Hepatic stellate cell (primary cell): Measurements from ENCODE around the gene PIK3C3.
"Not testable (repeated sequence)": the region's sequence is repeated elsewhere in the genome, so short reads cannot be mapped to it uniquely, and the experiment has no call there.

Source experiments
- DNase-seq: peaks from one replicate; pipeline ENCODE4 v3.0.0; 2011; ENCODE audit warnings: low spot score

The PIK3C3 gene

GRCh38 chr18:41965634-41966255, 10.7 kb downstream of the PIK3C3 start:
- DNase-seq, result no peak

DNA sequence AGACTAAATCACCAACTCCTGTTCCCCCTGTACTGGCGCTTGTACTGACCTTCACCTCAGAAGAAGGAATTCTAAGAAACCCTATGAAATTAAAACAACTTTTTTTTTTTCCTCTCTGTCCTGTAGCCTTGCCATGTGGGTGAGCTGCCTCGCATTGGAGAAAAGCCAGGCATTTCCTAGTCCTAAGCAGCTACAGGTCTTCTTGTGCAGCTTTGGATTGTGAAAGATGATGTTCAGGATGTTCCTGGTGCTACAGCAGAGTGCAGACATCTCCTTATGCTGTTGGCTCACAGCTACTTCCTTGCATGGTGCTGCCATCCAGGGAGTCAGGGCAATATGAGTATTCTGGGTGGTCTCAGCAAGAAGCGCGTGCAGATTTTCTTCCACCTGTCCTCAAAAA, 11.9 kb downstream of the PIK3C3 start:
- DNase-seq, result no peak

DNA sequence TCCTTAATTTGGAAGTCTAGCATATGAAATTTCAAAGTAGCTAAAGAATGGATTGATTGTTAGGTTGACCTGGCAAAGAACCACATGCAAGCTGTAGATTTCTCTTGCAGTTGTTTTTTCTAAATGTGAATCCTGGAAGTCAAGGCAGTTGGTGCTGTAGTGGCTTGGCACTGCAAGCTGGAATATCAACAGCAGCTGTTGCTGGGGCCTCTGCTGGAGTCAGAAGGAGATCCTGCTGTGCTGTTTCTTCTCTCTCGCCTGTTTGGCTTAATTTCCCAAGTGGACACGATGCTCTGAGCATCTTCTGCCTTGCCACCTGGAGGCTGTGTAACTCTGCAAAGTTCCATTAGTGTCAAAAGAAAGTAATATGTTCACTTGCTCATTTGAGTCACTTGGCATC, 12.6 kb downstream of the PIK3C3 start:
- DNase-seq, result no peak

- DNase-seq, result no peak
Measured at GRCh38 chr18:41969881-41970280, 14.8 kb downstream of the PIK3C3 start.

- no peak for DNase-seq
Measured at GRCh38 chr18:41972067-41972925, 17.3 kb downstream of the PIK3C3 start.

GRCh38 chr18:41973983-41974382, 18.9 kb downstream of the PIK3C3 start:
- DNase-seq, result no peak

DNA sequence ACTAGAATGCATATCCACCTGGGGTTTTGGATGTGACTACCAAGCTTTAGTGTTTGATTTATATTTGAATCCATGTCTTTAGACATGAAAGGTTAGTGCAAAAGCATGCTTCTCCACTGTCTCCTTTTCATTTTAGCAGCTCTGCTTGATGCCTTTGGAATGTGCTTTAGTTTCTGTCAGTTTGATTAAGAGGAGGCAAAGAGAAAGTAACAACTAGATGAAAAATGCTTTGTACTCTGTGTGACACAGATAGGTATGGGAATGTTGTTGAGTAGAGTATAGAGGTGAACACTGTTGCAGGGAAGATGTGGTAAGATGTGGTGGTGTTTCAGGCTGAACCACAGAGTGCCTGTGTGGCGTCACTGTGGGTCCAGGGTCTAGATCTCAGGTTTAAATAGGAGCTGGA, 19.8 kb downstream of the PIK3C3 start:
- no peak for DNase-seq

DNA sequence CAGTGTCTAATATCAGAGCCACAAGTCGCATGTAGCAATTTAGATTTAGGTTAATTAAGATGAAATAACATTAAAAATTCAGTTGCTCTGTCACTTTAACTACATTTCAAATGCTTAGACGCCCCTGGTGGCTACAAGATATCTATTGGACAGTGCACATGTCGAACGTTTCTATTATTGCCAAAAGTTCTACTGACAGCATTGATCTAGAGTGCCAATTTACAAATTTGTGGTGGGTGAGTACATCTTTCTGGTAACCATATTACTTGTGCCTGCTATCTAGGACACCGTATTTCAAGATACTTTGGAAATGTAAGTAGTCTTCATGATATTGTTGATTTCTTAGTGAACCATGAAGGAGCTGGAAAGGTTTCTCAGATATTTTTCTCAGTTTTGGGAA, 20.2 kb downstream of the PIK3C3 start:
- DNase-seq, result no peak

- DNase-seq, result no peak
Measured at GRCh38 chr18:41977233-41977632, 22.2 kb downstream of the PIK3C3 start.

- DNase-seq, result no peak
Measured at GRCh38 chr18:41982942-41983660, 28.1 kb downstream of the PIK3C3 start.

DNA sequence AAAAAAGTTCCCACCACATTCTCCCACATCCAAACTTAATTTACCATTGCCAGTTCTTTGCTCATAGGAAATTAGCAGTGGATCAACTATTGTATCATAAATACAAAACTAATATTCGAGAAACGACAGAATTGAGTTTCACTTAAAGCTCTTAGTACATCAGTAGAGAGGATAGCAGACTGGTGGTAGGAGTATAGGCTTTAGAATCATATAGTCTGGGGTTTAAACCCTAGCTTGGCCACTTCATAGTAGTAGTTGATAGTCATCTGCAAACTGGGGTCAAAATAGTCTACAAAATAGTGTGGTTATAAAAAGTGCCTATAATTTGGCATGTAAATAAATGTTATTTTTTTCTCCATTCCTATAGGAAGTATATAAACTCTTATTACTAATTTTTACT, 30.9 kb downstream of the PIK3C3 start:
- DNase-seq, result no peak

- DNase-seq, result no peak
Measured at GRCh38 chr18:41989508-41989907, 34.5 kb downstream of the PIK3C3 start.

DNA sequence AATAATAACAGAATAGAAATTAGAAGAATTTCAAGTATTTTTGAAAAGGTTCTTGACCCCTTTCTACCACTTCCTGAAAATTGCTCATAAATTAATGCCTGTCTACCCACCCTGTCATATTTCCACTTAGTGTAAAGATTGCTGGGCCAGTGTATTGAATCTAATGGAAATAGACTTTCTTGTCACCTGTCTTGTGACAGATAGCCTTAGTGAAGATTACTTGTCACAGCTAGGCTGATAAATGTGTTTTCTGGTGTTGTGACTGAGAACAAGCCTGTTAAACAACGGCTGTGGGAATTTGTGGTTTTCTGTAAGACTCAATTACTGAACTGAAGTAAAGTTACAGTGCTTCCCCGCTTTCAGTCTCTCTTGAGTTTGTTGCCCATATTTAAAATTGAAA, 37.0 kb downstream of the PIK3C3 start:
- no peak for DNase-seq

- no peak for DNase-seq
Measured at GRCh38 chr18:41992703-41993102, 37.7 kb downstream of the PIK3C3 start.

- no peak for DNase-seq
Measured at GRCh38 chr18:41993151-41993550, 38.1 kb downstream of the PIK3C3 start.

DNA sequence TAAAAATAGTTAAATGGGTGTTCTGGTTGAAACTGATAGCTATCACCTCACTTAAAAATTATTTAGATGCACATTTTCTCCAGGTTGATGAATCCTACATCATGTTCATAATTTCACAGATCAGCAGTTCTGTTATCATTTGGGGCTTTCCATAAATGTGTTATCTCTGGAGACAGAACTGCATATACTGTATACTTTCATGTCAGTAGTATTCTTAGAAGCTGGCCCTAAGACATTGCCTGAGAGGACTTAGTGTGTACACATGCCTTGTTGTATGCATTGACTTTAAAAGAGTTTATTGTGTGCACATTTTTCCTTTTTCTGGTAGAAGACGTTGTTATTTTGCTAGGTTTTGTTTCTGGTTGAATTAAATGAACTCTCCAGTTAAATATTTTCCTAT, 41.0 kb downstream of the PIK3C3 start:
- no peak for DNase-seq

DNA sequence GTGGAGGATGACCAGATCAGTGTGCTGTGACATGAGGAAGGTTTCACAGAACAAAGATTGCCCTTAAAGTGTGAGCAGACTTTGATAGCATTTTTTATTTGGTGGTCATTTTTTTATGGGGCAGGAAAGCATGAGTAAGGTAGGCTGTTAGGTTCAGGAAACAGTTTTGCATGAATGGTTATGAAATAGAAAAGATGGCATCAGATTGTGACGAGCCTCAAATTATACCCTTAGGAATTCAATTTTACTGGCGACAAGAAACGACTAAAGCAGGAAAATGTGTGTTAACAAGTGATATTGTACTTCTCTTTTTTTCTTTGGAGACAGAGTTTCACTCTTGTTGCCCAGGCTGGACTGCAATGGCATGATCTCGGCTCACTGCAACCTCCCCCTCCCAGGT, 44.7 kb downstream of the PIK3C3 start:
- DNase-seq, result no peak

- no peak for DNase-seq
Measured at GRCh38 chr18:42001801-42002200, 46.8 kb downstream of the PIK3C3 start.

DNA sequence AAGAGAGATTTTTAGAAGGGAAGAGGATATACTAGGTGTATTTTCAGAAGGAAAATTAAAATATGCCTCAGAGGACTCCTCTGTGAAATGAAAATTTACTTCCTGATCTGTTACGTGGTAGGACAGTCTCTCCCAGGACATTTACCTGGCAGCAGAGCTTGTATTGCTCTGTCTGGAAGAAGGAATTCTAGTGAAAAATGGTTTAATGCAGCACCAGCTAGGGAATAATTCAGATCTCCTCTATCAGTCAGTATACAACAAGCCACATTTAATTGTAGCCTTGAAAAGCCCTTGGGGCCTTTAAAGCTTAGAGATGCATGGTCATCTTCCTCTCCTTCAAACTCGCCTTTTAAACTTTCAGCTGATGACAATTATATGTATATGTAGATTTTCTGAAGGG, 49.6 kb downstream of the PIK3C3 start:
- no peak for DNase-seq

GRCh38 chr18:42005782-42006181, 50.7 kb downstream of the PIK3C3 start:
- DNase-seq, result no peak

- not testable (repeated sequence) for DNase-seq
Measured at GRCh38 chr18:42009457-42009856, 54.4 kb downstream of the PIK3C3 start.

DNA sequence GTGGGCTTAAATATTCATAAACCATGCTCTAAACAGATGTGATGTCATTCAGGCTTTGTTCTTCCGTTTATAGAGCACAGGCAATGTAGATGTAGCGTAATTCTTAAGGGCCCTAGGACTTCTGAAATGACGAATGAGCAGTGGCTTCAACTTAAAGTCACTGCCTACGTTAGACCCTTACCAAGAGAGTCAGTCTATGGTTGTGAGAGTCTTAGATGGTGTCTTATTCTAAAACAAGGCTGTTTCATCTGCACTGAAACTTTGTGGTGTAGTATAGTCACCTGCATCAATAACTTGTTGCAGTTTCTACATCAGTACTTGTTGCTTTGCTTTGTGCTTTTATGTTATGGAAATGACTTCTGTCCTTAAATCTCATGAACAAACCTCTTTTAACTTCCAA, 56.0 kb downstream of the PIK3C3 start:
- no peak for DNase-seq

DNA sequence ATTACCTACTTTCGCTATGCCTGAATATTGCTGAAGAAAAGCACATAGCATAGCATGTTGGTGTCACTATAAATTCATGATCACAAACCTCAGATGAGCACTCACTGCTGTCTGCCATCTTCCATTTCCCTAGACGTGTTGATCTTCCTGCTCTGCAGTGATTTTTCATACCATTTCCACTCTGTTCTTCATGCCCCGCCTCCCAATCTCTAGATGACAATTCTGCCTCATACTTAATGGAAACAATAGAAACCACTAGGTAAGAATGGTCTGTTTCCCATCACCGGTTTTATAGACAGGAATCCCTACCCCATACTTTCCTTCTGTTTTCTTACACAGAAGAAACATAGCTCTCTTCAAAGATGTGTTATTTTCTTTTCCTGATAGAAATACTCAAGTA, 63.8 kb downstream of the PIK3C3 start:
- no peak for DNase-seq
